Caco-2 (cell line): ENCODE measurements around the gene ZNF91. TPM values are rescaled to one million over a fixed set of nuclear protein-coding genes. Genes with fewer than 3 reads are reported as not detected.
A peak's percentile ranks its signal among the peaks of the same experiment; 100 is the strongest.
"Not testable (repeated sequence)": the region's sequence is repeated elsewhere in the genome, so short reads cannot be mapped to it uniquely, and the experiment has no call there.

Experiments used
- BruUV-seq: library from RNA; stranded (reverse); fragments of 400-500 nt; replicated peaks from 2 replicates; lab custom pipeline; 2021; lab: Mats Ljungman, UMichigan
- CTCF ChIA-PET: fragments of 300-600 bp; sonication (Branson Sonifier 250); formaldehyde crosslinking; loops from one replicate; lab custom pipeline; 2022; ENCODE audit warnings: antibody characterized with exemption; lab: Charles Lee
- POLR2A ChIA-PET: fragments of 300-600 bp; sonication (Branson Sonifier 250); formaldehyde crosslinking; loops from one replicate; lab custom pipeline; 2022; ENCODE audit warnings: antibody characterized with exemption; lab: Charles Lee
- DNase-seq, 2 experiments: peaks; one replicate each; pipeline versions ENCODE4 v3.0.0 to v3.0.0-alpha.2; 2020 to 2022
- H3K27me3 ChIP-seq: replicated peaks from 2 replicates; pipeline ENCODE4 v1.6.0; 2011; ENCODE audit warnings: low read length; ENCODE audit not compliant: control insufficient read depth, insufficient read depth
- H3K36me3 ChIP-seq: 2 replicates; pipeline ENCODE4 v1.5.1; 2011; ENCODE audit warnings: low read length; ENCODE audit not compliant: control insufficient read depth, insufficient read depth
- H3K4me1 ChIP-seq: fragments of 250-450 bp; sonication (Bioruptor Pico); 2 replicates; pipeline ENCODE4 v1.5.1; 2020; ENCODE audit warnings: mild to moderate bottlenecking
- H3K4me3 ChIP-seq: 2 replicates; pipeline ENCODE4 v1.5.1; 2011; ENCODE audit warnings: low read depth, mild to moderate bottlenecking, control low read depth, low read length
- H3K9me3 ChIP-seq: fragments of 250-450 bp; sonication (Bioruptor Pico); 2 replicates; pipeline ENCODE4 v1.5.1; 2020; ENCODE audit warnings: mild to moderate bottlenecking, moderate library complexity
- H3K27ac Mint-ChIP-seq: one replicate; pipeline ENCODE4 v1.8.0; 2022; ENCODE audit warnings: mixed read lengths; ENCODE audit not compliant: unreplicated experiment
- H3K27me3 Mint-ChIP-seq: one replicate; pipeline ENCODE4 v1.8.0; 2022; ENCODE audit warnings: mixed read lengths; ENCODE audit not compliant: insufficient read depth, unreplicated experiment
- H3K36me3 Mint-ChIP-seq: one replicate; pipeline ENCODE4 v1.8.0; 2022; ENCODE audit warnings: mild to moderate bottlenecking, mixed read lengths; ENCODE audit not compliant: insufficient read depth, unreplicated experiment
- H3K4me1 Mint-ChIP-seq: one replicate; pipeline ENCODE4 v1.8.0; 2022; ENCODE audit warnings: low read depth, mixed read lengths; ENCODE audit not compliant: unreplicated experiment
- H3K4me3 Mint-ChIP-seq: one replicate; pipeline ENCODE4 v1.8.0; 2022; ENCODE audit warnings: mild to moderate bottlenecking, moderate library complexity, mixed read lengths; ENCODE audit not compliant: unreplicated experiment
- H3K9me3 Mint-ChIP-seq: one replicate; pipeline ENCODE4 v1.8.0; 2022; ENCODE audit warnings: mixed read lengths; ENCODE audit not compliant: unreplicated experiment
- CTCF ChIP-seq, 2 experiments: fragments of 200-600 bp in 1 of 2; IDR thresholded peaks; 1 replicate in 1 of 2; 2 replicates in 1 of 2; pipeline versions ENCODE4 v1.5.1 to v1.8.0; 2011 to 2022; ENCODE audit warnings: antibody characterized with exemption in 1 of 2, control low read depth in 1 of 2, inconsistent platforms in 1 of 2, low read depth in 1 of 2, low read length in 1 of 2, mild to moderate bottlenecking in 1 of 2, moderate library complexity in 1 of 2; ENCODE audit not compliant: insufficient read depth in 1 of 2, severe bottlenecking in 1 of 2, unreplicated experiment in 1 of 2
- intact Hi-C: fragments of 100-400 bp; cut with micrococcal nuclease; formaldehyde crosslinking; loops from one replicate; pipeline ENCODE4 v1.10.0; 2022; ENCODE audit not compliant: unreplicated experiment
- total RNA-seq: library from RNA; stranded (reverse); gene quantifications from 2 replicates; pipeline ENCODE4 v1.2.3, GENCODE V29; 2022

The ZNF91 gene
- total RNA-seq, 1 experiment from 2014 or later, result 23.7 TPM

- CTCF ChIA-PET, result interaction anchor here (0.5 kb wide), 1 partner anchor 1768 kb away, joined by 3 read pairs; no protein-coding TSS in a partner anchor
- POLR2A ChIA-PET, result no interaction called here
- Mint-ChIP-seq H3K27ac (no peak overlapping the region), H3K36me3 (peaks cover 5% of the 10 kb centered on the region), H3K27me3 (no peaks in the 10 kb centered on the region), H3K4me1 (no peaks in the 10 kb centered on the region), H3K9me3 (peaks cover 18% of the 10 kb centered on the region), H3K4me3 (no peak overlapping the region)
- Histone ChIP-seq H3K4me3 (no peak overlapping the region), H3K4me1 (no peaks in the 10 kb centered on the region), H3K36me3 (no peaks in the 10 kb centered on the region), H3K27me3 (no peaks in the 10 kb centered on the region), H3K9me3 (no peaks in the 10 kb centered on the region)
- intact Hi-C loops, result no loop called here
- TF ChIP-seq CTCF (IDR thresholded peaks at IDR 0.05; ENCODE audit: insufficient read depth in 1 of 2, low read depth in 1 of 2, low read length in 1 of 2, severe bottlenecking in 1 of 2, unreplicated experiment in 1 of 2), result peak in 1 of 2 experiments; percentile 9
- DNase-seq, result no peak
- BruUV-seq, result no TSS peak
Observed at GRCh38 chr19:23305555-23305954, 89.7 kb downstream of the ZNF91 start.

- no peak for TF ChIP-seq CTCF (IDR thresholded peaks at IDR 0.05; ENCODE audit: insufficient read depth in 1 of 2, low read depth in 1 of 2, low read length in 1 of 2, severe bottlenecking in 1 of 2, unreplicated experiment in 1 of 2)
- POLR2A ChIA-PET, result no interaction called here
Observed at GRCh38 chr19:23304238-23304637, 91.0 kb downstream of the ZNF91 start.

GRCh38 chr19:23294141-23294540 is 101.1 kb downstream of the ZNF91 start:
- BruUV-seq, result no TSS peak
- Mint-ChIP-seq H3K4me1 (no peaks in the 10 kb centered on the region), H3K27me3 (no peaks in the 10 kb centered on the region), H3K4me3 (no peak overlapping the region), H3K9me3 (peaks cover 9% of the 10 kb centered on the region), H3K27ac (no peak overlapping the region), H3K36me3 (no peaks in the 10 kb centered on the region)
- DNase-seq, result no peak
- Histone ChIP-seq H3K36me3 (no peaks in the 10 kb centered on the region), H3K27me3 (no peaks in the 10 kb centered on the region), H3K9me3 (no peaks in the 10 kb centered on the region), H3K4me3 (no peak overlapping the region), H3K4me1 (no peaks in the 10 kb centered on the region)
- POLR2A ChIA-PET, result no interaction called here
- no peak for TF ChIP-seq CTCF (IDR thresholded peaks at IDR 0.05; ENCODE audit: insufficient read depth in 1 of 2, low read depth in 1 of 2, low read length in 1 of 2, severe bottlenecking in 1 of 2, unreplicated experiment in 1 of 2)
- CTCF ChIA-PET, result no interaction called here
- intact Hi-C loops, result no loop called here

More at GRCh38 chr19:23304238-23304637, 91.0 kb downstream of the ZNF91 start:
- Histone ChIP-seq H3K36me3 (no peaks in the 10 kb centered on the region), H3K27me3 (no peaks in the 10 kb centered on the region), H3K4me3 (no peak overlapping the region), H3K4me1 (no peaks in the 10 kb centered on the region), H3K9me3 (0 out of 2 replicates have a peak, but pooled peaks cover 9% of the 10 kb centered on the region)
- peaks cover 29% of the 10 kb centered on the region for H3K9me3 Mint-ChIP-seq
- CTCF ChIA-PET, result no interaction called here
- no peak for DNase-seq
- intact Hi-C loops, result no loop called here
- H3K36me3 Mint-ChIP-seq, result peaks cover 5% of the 10 kb centered on the region
- H3K27me3 Mint-ChIP-seq, result no peaks in the 10 kb centered on the region
- no peak overlapping the region for H3K27ac Mint-ChIP-seq
- no peaks in the 10 kb centered on the region for H3K4me1 Mint-ChIP-seq
- no peak overlapping the region for H3K4me3 Mint-ChIP-seq
- BruUV-seq, result no TSS peak

DNA sequence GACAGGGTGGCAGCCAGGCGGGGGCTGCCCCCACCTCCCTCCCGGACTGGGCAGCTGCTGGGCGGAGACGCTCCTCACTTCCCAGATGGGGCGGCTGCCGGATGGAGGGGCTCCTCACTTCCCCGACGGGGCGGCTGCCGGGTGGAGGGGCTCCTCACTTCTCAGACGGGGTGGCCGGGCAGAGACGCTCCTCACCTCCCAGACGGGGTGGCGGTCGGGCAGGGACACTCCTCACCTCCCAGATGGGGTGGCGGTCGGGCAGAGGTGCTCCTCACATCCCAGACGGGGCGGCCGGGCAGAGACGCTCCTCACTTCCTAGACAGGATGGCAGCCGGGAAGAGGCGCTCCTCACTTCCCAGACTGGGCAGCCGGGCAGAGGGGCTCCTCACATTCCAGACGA is 105.3 kb downstream of the ZNF91 start:
- H3K36me3 ChIP-seq, POLR2A ChIA-PET, H3K9me3 ChIP-seq, intact Hi-C loops, H3K4me3 Mint-ChIP-seq, H3K27me3 ChIP-seq, H3K27me3 Mint-ChIP-seq, DNase-seq, H3K27ac Mint-ChIP-seq, H3K4me1 Mint-ChIP-seq, H3K4me1 ChIP-seq, H3K4me3 ChIP-seq, BruUV-seq, H3K36me3 Mint-ChIP-seq, CTCF ChIA-PET: not testable (repeated sequence)
- H3K9me3 Mint-ChIP-seq, result peaks cover 32% of the 10 kb centered on the region
